Esophagus muscularis mucosa (tissue), 4 donors: ENCODE data around the gene EPB41.
"Not testable (repeated sequence)": the region's sequence is repeated elsewhere in the genome, so short reads cannot be mapped to it uniquely, and the experiment has no call there.

Experiments used
- CTCF ChIP-seq, 3 experiments: fragments of 200-600 bp in 2 of 3; fragments of 450-650 bp in 1 of 3; sonication (generic) in 2 of 3; IDR thresholded peaks; one replicate each; pipeline ENCODE4 v1.5.1; 2017 to 2019; ENCODE audit warnings: antibody characterized with exemption in 3 of 3, mild to moderate bottlenecking in 2 of 3, moderate library complexity in 1 of 3
- EP300 ChIP-seq: sonication (generic); formaldehyde crosslinking; IDR thresholded peaks from one replicate; pipeline ENCODE4 v1.6.1; 2017; ENCODE audit warnings: antibody characterized with exemption
- POLR2A ChIP-seq: fragments of 450-650 bp; IDR thresholded peaks from one replicate; pipeline ENCODE4 v1.6.1; 2017; ENCODE audit warnings: antibody characterized with exemption, moderate library complexity, mild to moderate bottlenecking, low read depth
- POLR2AphosphoS5 ChIP-seq, 2 donors: sonication (generic); formaldehyde crosslinking; IDR thresholded peaks; one replicate each; pipeline ENCODE4 v1.6.1; 2017; ENCODE audit warnings: antibody characterized with exemption in 2 of 2

DNA sequence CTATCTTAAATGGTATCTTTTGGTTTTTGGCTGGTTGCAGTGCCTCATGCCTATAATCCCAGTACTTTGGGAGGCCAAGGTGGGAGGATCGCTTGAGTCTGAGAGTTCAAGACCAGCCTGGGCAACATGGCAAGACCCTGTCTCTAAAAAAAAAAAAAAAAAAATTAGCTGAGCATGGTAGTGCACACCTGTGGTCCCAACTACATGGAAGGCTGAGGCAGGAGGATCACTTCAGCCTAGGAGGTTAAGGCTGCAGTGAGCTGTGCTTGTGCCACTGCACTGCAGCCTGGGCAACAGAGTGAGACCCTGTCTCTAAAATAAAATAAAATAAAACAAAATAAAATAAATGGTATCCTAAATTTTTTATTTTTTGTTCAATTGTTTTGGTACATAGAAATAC, 131.3 kb downstream of the EPB41 start:
- not testable (repeated sequence) for TF ChIP-seq CTCF (IDR thresholded peaks at IDR 0.05); POLR2AphosphoS5 (IDR thresholded peaks at IDR 0.05); POLR2A; EP300
